NCI-H2227 (cell line): ENCODE measurements around the gene CD46.
"Not testable (repeated sequence)": the region's sequence is repeated elsewhere in the genome, so short reads cannot be mapped to it uniquely, and the experiment has no call there.

ENCODE experiments used
- DNase-seq: peaks from one replicate; lab custom pipeline; 2025; ENCODE audit not compliant: unreplicated experiment; lab: John Stamatoyannopoulos, UW

Gene CD46

DNA sequence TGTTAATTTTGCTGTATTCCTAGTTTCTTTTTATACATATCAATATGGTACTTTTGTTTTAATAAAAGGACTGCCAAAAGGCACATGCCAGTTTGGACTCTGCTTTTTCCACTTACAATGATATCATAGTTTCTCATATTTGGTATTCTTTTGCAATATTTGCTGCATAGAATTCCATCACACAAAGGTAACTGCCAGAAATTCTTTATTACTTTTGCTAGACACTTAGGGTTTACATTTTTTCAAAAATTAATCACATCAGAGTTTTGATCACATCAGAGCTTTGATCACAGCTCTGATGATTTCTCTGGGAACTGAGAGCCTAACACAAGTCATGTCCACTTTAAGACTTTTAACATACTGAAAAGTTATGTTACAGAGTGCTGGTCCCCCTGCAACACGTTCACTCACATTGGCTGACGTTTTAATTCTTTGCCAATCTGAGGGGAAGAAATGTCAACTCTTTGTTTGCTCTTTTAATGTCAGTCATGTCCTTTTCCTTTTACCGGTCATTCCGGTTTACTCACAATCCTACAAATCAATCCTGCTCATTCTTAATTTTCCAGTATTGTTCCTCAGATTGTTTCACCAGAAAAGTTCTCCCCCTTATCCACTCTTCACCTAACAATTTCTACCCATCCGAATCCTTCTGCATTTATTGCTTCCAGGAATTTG is 1.1 kb upstream of the CD46 start:
- no peak for DNase-seq

GRCh38 chr1:207751463-207751789 is 428 bp upstream of the CD46 start:
- DNase-seq, result not testable (repeated sequence)

- no peak for DNase-seq
Observed at GRCh38 chr1:207752456-207752998, 673 bp downstream of the CD46 start.

DNA sequence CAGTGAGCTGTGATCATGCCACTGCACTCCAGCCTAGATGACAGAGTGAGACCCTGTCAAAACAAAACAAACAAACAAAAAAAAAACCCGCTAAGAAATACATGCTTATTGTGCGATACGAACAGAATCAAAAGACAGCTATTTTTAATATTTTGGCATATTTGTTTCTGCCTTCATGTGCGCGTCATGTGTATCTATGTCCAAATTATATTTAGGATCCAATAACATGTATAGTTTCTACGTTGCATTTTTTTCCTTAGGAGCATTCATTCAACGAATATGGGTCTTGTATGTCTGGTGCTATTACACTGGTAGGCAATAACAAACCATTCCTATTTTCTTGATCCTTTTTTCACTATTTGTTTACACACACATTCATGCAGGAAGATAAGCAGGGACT is 1.8 kb downstream of the CD46 start:
- no peak for DNase-seq

GRCh38 chr1:207754011-207754410 is 2.2 kb downstream of the CD46 start:
- DNase-seq, result no peak

GRCh38 chr1:207754974-207755700 is 3.3 kb downstream of the CD46 start:
- no peak for DNase-seq

DNA sequence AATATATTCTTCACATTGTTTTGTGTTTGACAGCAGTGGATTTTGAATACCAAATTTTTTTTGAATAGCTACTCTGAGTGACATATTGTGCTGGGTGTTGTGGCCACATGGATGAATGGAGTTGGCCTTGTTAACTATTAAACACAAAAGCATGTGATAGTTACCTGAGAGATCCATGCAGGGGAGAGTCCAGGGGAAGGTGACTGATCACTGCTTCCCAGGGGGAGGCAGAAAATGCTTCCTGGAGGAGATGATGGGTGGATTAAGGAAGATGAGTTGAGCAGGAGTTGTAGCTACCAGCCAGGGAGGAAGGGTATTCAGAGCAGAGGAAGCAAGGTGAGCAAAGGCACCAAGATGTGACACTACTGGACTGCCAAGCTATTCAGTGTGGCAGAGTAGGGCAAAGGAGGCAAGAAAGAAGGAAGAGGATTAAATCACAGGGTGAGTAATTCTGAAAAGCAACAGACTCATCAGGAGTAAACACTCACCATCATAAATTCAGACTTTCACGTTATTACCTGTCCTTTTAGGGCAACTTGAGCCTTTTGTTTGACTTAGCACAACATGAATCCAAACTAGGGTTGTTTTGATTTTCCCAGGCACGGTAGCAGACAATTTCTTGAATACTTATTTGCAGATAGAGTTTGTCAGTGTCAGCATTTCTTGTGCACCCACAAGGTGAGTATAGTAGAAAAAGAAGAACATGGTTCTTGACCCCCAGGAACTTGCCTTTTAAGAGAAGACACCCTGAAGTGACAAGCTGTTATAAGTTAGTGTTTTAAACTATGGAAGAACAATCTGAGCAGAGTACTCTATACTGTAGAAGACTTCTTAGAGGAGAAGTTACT is 4.2 kb downstream of the CD46 start:
- DNase-seq, result no peak

DNA sequence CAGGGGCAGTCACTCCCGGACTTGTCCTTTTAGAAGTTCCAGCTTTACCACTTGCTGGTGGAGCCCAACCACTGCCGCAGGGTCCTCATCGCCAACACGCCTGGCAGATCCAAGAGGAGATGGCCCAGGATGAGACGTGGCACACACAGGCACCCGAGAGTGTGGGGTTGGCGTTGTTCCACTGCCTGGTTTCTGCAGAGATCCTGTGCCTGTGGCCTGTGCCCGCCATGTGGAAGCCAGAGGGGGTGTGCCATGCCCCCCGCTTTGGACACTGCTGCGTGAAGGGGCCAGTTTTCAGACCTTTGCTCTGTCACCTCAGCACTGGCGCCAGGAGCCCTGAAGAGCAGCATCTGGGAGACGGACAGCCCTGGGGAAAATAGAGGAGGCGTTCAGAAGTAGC is 10.8 kb downstream of the CD46 start:
- DNase-seq, result no peak

DNA sequence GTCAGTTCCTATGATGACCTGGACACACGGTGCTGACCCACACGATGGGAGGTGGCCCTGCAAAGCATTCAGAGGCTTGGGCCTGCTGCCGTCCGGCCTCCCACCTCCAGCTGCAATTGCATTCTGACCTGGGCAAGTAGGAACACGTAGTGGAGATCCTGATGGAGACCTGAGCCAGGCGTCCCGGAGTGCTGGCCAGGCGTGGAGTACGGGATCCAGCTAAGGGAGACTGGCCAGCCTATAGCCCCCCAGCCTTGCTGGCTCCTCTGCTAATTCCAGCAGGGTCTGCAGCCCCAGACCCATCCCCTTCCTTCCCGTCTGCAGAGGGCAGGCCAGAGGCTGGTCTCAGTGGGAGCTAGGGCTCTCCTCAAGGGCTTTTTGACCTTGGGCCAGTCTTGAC is 11.2 kb downstream of the CD46 start:
- DNase-seq, result no peak

GRCh38 chr1:207763972-207764371 is 12.1 kb downstream of the CD46 start:
- DNase-seq, result no peak

DNA sequence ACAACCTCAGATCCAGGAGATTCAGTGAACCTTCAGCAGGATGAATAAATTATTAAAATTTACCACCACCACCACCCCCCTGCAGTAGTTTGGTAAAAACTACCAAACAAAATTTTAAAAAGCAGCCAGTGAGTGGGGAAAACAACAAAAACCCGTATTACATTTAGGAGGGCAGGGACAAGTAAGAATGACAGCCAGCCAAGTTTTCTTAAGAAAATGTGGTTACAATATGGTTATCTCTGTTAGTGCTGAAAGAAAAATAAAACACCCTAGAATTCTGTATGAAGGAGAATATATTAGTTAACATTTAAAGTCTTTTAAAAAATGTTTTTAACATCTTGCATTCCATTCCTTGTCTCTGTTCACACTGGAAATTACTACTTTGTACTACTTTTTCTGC is 14.7 kb downstream of the CD46 start:
- no peak for DNase-seq

- not testable (repeated sequence) for DNase-seq
Observed at GRCh38 chr1:207770514-207770913, 18.7 kb downstream of the CD46 start.

DNA sequence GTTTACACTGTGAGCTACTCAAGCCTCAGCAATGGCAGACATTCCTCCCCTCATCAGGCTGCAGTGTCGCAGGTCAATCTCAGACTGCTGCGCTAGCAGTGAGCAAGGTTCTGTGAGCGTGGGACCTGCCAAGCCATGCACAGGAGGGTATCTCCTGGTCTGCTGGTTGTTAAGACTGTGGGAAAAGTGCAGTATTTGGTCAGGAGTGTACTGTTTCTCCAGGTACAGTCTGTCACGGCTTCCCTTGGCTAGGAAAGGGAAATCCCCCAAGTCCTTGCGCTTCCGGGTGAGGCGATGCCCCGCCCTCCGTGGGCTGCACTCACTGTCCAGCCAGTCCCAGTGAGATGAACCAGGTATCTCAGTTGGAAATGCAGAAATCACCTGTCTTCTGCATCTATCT is 24.2 kb downstream of the CD46 start:
- not testable (repeated sequence) for DNase-seq

- DNase-seq, result not testable (repeated sequence)
Observed at GRCh38 chr1:207777412-207777811, 25.6 kb downstream of the CD46 start.

- DNase-seq, result no peak
Observed at GRCh38 chr1:207779008-207779407, 27.2 kb downstream of the CD46 start.

DNA sequence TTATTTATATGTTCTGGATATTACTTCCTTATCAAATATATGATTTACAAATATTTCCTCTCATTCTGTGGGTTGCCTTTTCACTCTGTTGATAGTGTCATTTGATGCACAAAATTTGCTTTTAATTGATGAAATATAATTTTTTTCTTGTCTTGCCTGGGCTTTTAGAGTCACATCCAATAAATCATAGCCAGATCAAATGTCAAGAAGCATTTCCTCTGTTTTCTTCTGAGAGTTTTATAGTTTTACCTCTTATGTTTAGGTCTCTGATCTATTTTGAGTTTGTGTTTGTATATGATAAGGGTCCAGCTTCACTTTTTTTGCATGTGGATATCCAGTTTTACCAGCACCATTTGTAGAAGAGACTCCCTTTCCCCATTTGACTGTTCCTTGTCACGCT is 29.5 kb downstream of the CD46 start:
- no peak for DNase-seq

DNA sequence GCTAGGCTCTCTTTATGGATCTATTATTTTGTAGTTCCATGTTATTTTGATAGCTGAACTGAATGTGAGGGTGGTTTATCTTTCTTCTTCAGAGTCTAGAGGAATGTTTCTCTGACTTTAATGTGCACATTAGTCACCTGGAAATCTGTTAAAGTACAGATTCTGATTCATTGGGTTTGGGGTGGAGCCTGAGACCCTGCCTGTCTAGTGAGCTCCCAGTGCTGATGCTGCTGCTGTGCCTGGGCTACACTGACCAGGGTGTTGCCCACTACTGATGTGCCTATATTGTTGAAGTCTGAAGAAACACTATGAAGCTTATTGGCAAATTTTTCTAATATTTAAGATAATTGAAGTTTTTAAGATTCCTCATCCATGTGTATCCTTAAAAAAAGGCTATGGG is 35.9 kb downstream of the CD46 start:
- DNase-seq, result no peak

- no peak for DNase-seq
Observed at GRCh38 chr1:207789386-207789785, 37.5 kb downstream of the CD46 start.

GRCh38 chr1:207789792-207790787 is 38.2 kb downstream of the CD46 start:
- DNase-seq, result no peak

DNA sequence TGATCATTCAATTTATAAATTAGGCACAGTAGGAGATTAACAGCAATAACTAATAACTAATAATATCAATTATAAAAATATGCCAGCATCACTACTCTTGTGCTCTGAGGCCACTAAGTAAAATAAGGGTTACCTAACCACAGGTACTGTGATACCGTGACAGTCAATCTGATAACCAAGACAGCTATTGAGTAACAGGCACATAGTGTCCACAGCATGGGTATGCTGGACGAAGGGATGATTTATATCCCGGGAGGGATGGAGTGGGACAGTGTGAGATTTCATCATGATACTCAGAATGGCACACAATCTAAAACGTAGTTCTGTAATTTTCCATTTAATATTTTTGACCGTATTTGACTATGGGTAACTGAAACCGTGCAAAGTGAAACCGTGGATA is 39.4 kb downstream of the CD46 start:
- DNase-seq, result no peak

- DNase-seq, result no peak
Observed at GRCh38 chr1:207793327-207793726, 41.5 kb downstream of the CD46 start.
